Measurements from ENCODE around the gene SPDYA.
A peak's percentile ranks its signal among the peaks of the same experiment; 100 is the strongest.

SPDYA gene

DNA sequence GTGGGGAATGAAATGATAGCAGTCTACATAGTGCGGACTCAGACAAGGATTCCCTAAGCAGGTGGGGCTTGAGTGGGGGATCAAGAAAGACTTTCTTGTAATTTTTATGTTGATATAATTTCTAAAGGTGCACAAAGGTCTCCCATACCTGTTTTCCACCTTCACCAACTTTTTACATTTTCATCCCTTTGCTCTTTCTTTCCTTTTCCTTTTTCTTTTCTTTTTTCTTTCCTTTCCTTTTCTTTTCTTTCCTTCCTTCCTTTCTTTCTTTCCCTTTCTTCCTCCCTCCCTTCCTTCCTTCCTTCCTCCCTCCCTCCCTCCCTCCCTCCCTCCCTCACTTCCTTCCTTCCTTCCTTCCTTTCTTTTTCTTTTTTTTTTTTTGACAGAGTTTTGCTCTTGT lies 69.6 kb downstream of the SPDYA start:
- TF ChIP-seq, protein P1, sequence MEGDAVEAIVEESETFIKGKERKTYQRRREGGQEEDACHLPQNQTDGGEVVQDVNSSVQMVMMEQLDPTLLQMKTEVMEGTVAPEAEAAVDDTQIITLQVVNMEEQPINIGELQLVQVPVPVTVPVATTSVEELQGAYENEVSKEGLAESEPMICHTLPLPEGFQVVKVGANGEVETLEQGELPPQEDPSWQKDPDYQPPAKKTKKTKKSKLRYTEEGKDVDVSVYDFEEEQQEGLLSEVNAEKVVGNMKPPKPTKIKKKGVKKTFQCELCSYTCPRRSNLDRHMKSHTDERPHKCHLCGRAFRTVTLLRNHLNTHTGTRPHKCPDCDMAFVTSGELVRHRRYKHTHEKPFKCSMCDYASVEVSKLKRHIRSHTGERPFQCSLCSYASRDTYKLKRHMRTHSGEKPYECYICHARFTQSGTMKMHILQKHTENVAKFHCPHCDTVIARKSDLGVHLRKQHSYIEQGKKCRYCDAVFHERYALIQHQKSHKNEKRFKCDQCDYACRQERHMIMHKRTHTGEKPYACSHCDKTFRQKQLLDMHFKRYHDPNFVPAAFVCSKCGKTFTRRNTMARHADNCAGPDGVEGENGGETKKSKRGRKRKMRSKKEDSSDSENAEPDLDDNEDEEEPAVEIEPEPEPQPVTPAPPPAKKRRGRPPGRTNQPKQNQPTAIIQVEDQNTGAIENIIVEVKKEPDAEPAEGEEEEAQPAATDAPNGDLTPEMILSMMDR (conservative IDR thresholded peaks at IDR 0.05; ENCODE audit: low read depth, low read length) = no peak
- H3K4me3 ChIP-seq (ENCODE audit: low read depth, low read length) = no peak overlapping the region
- DNase-seq (ENCODE audit: low read depth) = no peak

DNA sequence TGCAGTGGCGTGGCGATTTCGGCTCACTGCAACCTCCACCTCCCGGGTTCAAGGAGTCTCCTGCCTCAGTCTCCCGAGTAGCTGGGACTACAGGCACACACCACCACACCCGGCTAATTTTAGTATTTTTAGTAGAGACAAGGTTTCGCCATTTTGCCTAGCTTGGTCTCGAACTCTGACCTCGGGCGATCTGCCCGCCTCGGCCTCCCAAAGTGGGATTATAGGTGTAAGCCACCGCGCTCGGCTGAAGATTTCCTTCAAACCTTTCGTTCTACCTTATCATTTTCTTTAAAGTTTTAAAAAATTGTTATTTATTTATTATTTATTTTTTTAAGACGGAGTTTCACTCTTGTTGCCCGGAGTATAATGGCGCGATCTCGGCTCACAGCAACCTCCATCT lies 82.9 kb downstream of the SPDYA start:
- H3K4me3 ChIP-seq (ENCODE audit: low read depth, low read length) = no peak overlapping the region
- DNase-seq (ENCODE audit: low read depth) = no peak
- TF ChIP-seq, protein P1 (conservative IDR thresholded peaks at IDR 0.05; ENCODE audit: low read depth, low read length) = no peak

DNA sequence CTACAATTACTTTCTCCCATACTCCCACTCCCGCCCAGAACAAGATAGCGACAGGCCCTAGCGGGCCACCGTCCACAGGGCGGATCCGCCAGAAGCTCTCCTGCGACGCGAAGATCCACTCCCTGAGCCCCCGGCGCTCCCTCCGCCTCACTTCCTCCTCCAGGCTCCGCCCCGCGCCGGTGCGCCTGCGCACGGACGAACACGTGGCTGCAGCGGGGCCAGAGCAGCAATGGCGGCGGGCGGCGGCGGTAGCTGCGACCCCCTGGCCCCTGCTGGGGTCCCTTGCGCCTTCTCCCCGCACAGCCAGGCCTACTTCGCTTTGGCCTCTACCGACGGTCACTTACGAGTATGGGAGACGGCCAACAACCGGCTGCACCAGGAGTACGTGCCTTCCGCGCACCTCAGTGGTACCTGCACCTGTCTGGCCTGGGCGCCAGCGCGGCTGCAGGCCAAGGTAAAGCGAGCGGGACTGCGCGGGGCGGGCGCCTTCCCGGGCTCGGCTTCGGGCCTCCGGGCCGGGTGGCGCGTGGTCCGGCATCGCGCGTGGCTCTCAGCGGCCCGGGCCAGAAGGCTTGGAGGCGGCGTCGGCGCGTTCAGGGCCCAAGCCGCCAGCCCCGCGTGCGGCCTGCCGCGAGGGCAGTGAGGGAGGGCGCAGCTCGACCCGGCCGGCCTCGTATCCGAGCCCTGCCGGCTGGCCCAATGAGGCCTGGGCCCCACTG lies 84.0 kb downstream of the SPDYA start, which contains the start of gene WDR43:
Gene WDR43, plus strand, starts transcription at position 198 of the 719 bp plus-strand sequence. Its CDS starts 32 bp downstream, at position 230.
- H3K4me3 ChIP-seq (ENCODE audit: low read depth, low read length) = peak within 1 kb of the TSS; percentile 95

DNA sequence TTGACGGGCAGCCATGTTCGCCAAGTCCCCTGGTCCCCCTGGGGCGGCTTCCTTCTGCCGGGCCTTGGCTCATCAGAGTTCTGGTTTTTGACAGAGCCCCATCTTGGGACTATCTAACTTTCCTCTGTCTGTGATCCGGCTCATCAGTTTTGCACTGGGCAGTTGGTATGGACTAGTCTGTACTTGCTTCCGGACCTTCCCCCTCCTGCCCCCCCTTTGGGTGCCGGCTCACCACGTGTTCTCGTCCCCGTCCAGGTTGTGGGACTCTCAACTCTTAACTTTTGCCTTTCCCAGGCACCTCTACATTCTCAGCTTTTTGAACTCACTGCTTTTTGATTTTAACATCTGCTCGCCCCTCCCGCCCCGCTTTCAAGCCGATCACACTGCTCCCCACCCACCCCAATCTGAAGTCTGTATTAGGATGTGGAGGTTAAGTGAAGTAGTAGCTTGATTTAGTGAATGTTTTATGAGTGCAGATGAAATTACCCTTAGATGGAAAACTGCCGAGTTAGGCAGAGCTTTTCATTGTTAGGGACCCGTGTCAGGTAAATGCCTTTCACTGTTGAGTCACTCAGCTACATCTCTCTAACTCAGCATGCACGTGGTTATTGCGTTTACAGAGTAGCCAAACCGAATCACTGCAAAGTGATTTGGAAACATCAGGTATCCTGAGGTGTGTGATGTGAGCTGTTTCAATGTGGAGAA lies 84.7 kb downstream of the SPDYA start:
- peak overlapping the region; percentile 95 for H3K4me3 ChIP-seq (ENCODE audit: low read depth, low read length)
- TF ChIP-seq, protein P1 (conservative IDR thresholded peaks at IDR 0.05; ENCODE audit: low read depth, low read length) = no peak
- DNase-seq (ENCODE audit: low read depth) = peak; percentile 58

More for the DNA sequence above, 84.0 kb downstream of the SPDYA start, which contains the start of gene WDR43:
- DNase-seq (ENCODE audit: low read depth) = peak; percentile 100
- TF ChIP-seq, protein P1 (conservative IDR thresholded peaks at IDR 0.05; ENCODE audit: low read depth, low read length) = no peak

DNA sequence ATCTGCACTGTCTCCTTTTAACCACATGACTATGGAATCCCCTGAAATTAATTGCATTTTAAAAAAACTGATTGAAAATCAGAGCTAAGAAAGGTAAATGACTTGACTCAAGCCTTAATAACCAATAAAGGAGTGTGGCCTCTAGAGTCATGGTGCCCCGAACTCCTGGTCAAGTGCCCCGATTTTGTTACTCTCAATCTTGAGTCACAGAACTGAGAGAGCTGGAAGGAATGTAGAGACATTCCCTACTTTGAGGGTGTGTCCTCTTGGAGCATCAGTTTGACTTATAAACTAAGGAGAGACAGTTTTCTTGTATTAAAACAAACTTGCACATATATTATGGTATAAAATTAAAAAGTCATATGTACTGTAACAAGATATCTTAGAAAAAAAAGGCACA lies 86.3 kb downstream of the SPDYA start:
- H3K4me3 ChIP-seq (ENCODE audit: low read depth, low read length) = no peak overlapping the region

DNA sequence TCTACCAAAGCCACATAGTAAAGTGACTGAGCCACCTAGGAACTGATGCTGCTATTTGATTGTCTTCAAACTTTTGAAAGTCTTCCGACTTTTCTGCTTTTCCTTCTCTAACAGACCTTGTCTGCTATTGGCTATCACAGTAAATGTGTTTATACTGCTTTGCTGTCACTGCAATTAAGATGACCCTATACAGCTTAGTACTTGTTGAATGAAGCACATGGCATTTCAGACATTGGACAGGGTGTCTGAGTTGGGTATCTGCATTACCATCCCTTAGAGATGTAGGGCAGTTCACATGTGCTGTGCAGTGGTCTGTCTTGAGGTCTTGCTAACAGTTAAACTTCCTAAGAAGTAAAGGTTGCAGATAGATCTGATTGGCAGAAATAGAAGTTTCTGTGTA lies 87.4 kb downstream of the SPDYA start:
- H3K4me3 ChIP-seq (ENCODE audit: low read depth, low read length) = no peak overlapping the region
- DNase-seq (ENCODE audit: low read depth) = no peak
- TF ChIP-seq, protein P1 (conservative IDR thresholded peaks at IDR 0.05; ENCODE audit: low read depth, low read length) = no peak

More for the DNA sequence above, 86.3 kb downstream of the SPDYA start:
- DNase-seq (ENCODE audit: low read depth) = peak; percentile 17
- TF ChIP-seq, protein P1 (conservative IDR thresholded peaks at IDR 0.05; ENCODE audit: low read depth, low read length) = no peak
